Left lung (tissue), 10 donors: Measurements from ENCODE around the gene COBL. TPM values are rescaled to one million over a fixed set of nuclear protein-coding genes. Genes with fewer than 3 reads are reported as not detected.

ENCODE experiments used
- ATAC-seq: fragments of 200-7000 bp; cut with Tn5 transposase; one replicate; pipeline ENCODE4 v1.9.1; 2020; ENCODE audit warnings: moderate library complexity
- DNase-seq, 4 donors: peaks; one replicate each; pipeline ENCODE4 v3.0.0-alpha.2; 2013 to 2020
- H3K27ac ChIP-seq, 2 donors: fragments of 200-600 bp; sonication (generic) in 1 of 2; one replicate each; pipeline versions ENCODE4 v1.5.0 to v1.8.0; 2020 to 2021
- H3K27me3 ChIP-seq, 2 donors: fragments of 200-600 bp; sonication (generic) in 1 of 2; one replicate each; pipeline versions ENCODE4 v1.5.0 to v1.8.0; 2020 to 2021
- H3K36me3 ChIP-seq, 2 donors: fragments of 200-600 bp; sonication (generic) in 1 of 2; one replicate each; pipeline versions ENCODE4 v1.5.0 to v1.8.0; 2020 to 2021
- H3K4me1 ChIP-seq, 2 donors: fragments of 200-600 bp; one replicate each; pipeline ENCODE4 v1.8.0; 2021
- H3K4me3 ChIP-seq, 2 donors: fragments of 200-600 bp; sonication (generic) in 1 of 2; one replicate each; pipeline versions ENCODE4 v1.5.0 to v1.8.0; 2020 to 2021; ENCODE audit warnings: mild to moderate bottlenecking in 1 of 2
- H3K9me3 ChIP-seq, 2 donors: fragments of 200-600 bp; sonication (generic) in 1 of 2; one replicate each; pipeline versions ENCODE4 v1.5.0 to v1.8.0; 2020 to 2021
- CTCF ChIP-seq, 2 donors: fragments of 200-600 bp; sonication (generic) in 1 of 2; IDR thresholded peaks; one replicate each; pipeline versions ENCODE4 v1.5.0 to v1.8.0; 2021; ENCODE audit warnings: antibody characterized with exemption in 2 of 2
- intact Hi-C, 2 donors: fragments of 100-400 bp; cut with DNase I; formaldehyde crosslinking; loops; one replicate each; pipeline versions ENCODE4 v1.11.2 to v1.14.2; 2022
- polyA plus RNA-seq, 6 donors: library from polyadenylated mRNA; unstranded; fragments of 120-200 nt; gene quantifications; one replicate each; pipeline ENCODE4 v1.2.1, GENCODE V29; 2013; ENCODE audit not compliant: insufficient read length in 6 of 6
- total RNA-seq, 2 donors: library from RNA; stranded (reverse); fragmentation: NEBNext Ultra II Directional; extraction: Animal tissue kit (Norgen Biotek cat#: 25700); gene quantifications; one replicate each; pipeline ENCODE4 v1.2.1, GENCODE V29; 2021
- donor health status: DM: no; HTN: yes; CAD: no.
- donor health status: DM: no; HTN: no; CAD: no.

Gene COBL
- total and polyA plus RNA-seq, 8 donors: 3.6 to 36.1 (median 6.4) TPM

- Histone ChIP-seq H3K4me3 (no peak overlapping the region), H3K9me3 (no peaks in the 10 kb centered on the region), H3K36me3 (peaks cover 0 to 3% of the 10 kb centered on the region in 2 donors), H3K27me3 (no peaks in the 10 kb centered on the region), H3K27ac (no peak overlapping the region), H3K4me1 (no peaks in the 10 kb centered on the region)
- TF ChIP-seq CTCF (IDR thresholded peaks at IDR 0.05): no peak
- DNase-seq (no peak), ATAC-seq (no peak)
- intact Hi-C loops: no loop called here
These were observed 293.8 kb downstream of the COBL start for GRCh38 chr7:51022821-51023220.

- no peak for ATAC-seq
- no peak for TF ChIP-seq CTCF (IDR thresholded peaks at IDR 0.05)
These were observed 294.6 kb downstream of the COBL start for GRCh38 chr7:51021906-51022570.

GRCh38 chr7:51020944-51021343, 295.7 kb downstream of the COBL start:
- TF ChIP-seq CTCF (IDR thresholded peaks at IDR 0.05): no peak
- Histone ChIP-seq H3K9me3 (no peaks in the 10 kb centered on the region), H3K27me3 (no peaks in the 10 kb centered on the region), H3K27ac (no peak overlapping the region), H3K4me3 (no peak overlapping the region), H3K4me1 (no peaks in the 10 kb centered on the region), H3K36me3 (no peaks in the 10 kb centered on the region)
- DNase-seq: no peak
- ATAC-seq: no peak
- intact Hi-C loops: no loop called here

More at GRCh38 chr7:51021906-51022570, 294.6 kb downstream of the COBL start:
- Histone ChIP-seq H3K36me3 (no peaks in the 10 kb centered on the region), H3K4me1 (no peaks in the 10 kb centered on the region), H3K4me3 (no peak overlapping the region), H3K27me3 (no peaks in the 10 kb centered on the region), H3K27ac (no peak overlapping the region), H3K9me3 (no peaks in the 10 kb centered on the region)
- intact Hi-C loops: no loop called here
- no peak for DNase-seq

- TF ChIP-seq CTCF (IDR thresholded peaks at IDR 0.05): no peak
- Histone ChIP-seq H3K27me3 (no peaks in the 10 kb centered on the region), H3K36me3 (no peaks in the 10 kb centered on the region), H3K9me3 (no peaks in the 10 kb centered on the region), H3K27ac (no peak overlapping the region), H3K4me3 (no peak overlapping the region), H3K4me1 (no peaks in the 10 kb centered on the region)
- DNase-seq (no peak), ATAC-seq (no peak)
- intact Hi-C loops: no loop called here
These were observed 296.4 kb downstream of the COBL start for GRCh38 chr7:51019891-51020870.

- H3K36me3 ChIP-seq: no peaks in the 10 kb centered on the region
- intact Hi-C loops: no loop called here
- no peaks in the 10 kb centered on the region for H3K27me3 ChIP-seq
- H3K4me1 ChIP-seq: no peaks in the 10 kb centered on the region
- no peak for TF ChIP-seq CTCF (IDR thresholded peaks at IDR 0.05)
- DNase-seq (no peak), ATAC-seq (peak; percentile 56)
- no peaks in the 10 kb centered on the region for H3K9me3 ChIP-seq
- H3K4me3 ChIP-seq: no peak overlapping the region
- H3K27ac ChIP-seq: no peak overlapping the region
These were observed 297.3 kb downstream of the COBL start for GRCh38 chr7:51019191-51019844.
